Epithelial cell of esophagus (primary cell): ENCODE results near the gene KLB.

ENCODE experiments used
- DNase-seq: peaks from one replicate; pipeline ENCODE4 v3.0.0; 2010; ENCODE audit warnings: low read depth
- H3K4me3 ChIP-seq: 2 replicates; pipeline ENCODE4 v1.5.1; 2011; ENCODE audit warnings: mild to moderate bottlenecking, low read length, control low read depth
- CTCF ChIP-seq: IDR thresholded peaks from 2 replicates; pipeline ENCODE4 v1.5.1; 2011; ENCODE audit warnings: low read depth, mild to moderate bottlenecking, low read length, control low read depth, inconsistent platforms; ENCODE audit not compliant: insufficient read depth; ENCODE audit errors: missing control alignments

Gene KLB

GRCh38 chr4:39446842-39447573, 40.3 kb downstream of the KLB start:
- TF ChIP-seq CTCF = no peak
- peak overlapping the region; percentile 47 for H3K4me3 ChIP-seq
- peak; percentile 85 for DNase-seq

GRCh38 chr4:39450618-39451017, 43.9 kb downstream of the KLB start:
- DNase-seq = no peak
- no peak overlapping the region for H3K4me3 ChIP-seq
- no peak for TF ChIP-seq CTCF

- no peak for TF ChIP-seq CTCF
- no peak overlapping the region for H3K4me3 ChIP-seq
- no peak for DNase-seq
These were observed 44.8 kb downstream of the KLB start for GRCh38 chr4:39451423-39452023.

- DNase-seq = no peak
- TF ChIP-seq CTCF = no peak
- no peak overlapping the region for H3K4me3 ChIP-seq
These were observed 45.6 kb downstream of the KLB start for GRCh38 chr4:39452153-39452859.

GRCh38 chr4:39452860-39453587, 46.3 kb downstream of the KLB start:
- DNase-seq = no peak
- TF ChIP-seq CTCF = no peak

GRCh38 chr4:39453738-39454137, 47.0 kb downstream of the KLB start:
- DNase-seq = no peak
- H3K4me3 ChIP-seq = no peak overlapping the region
- TF ChIP-seq CTCF = no peak

More at GRCh38 chr4:39452860-39453587, 46.3 kb downstream of the KLB start:
- no peak overlapping the region for H3K4me3 ChIP-seq
